Measurements from ENCODE around the gene KCNK3. TPM values are rescaled to one million over a fixed set of nuclear protein-coding genes. Genes with fewer than 3 reads are reported as not detected.

KCNK3 gene
- total RNA-seq, 4 donors from 2014 or later, result 2.1 to 13.0 (median 7.9) TPM

- H3K27me3 ChIP-seq, result peaks cover 0 to 48% (median 2%) of the 10 kb centered on the region in 4 donors
- no peaks in the 10 kb centered on the region for H3K9me3 ChIP-seq
- H3K4me1 ChIP-seq, result peaks cover 23 to 57% (median 39%) of the 10 kb centered on the region in 4 donors
- TF ChIP-seq POLR2A (IDR thresholded peaks at IDR 0.05; ENCODE audit: low read depth) (no peak), CTCF (IDR thresholded peaks at IDR 0.05) (no peak), POLR2AphosphoS5 (IDR thresholded peaks at IDR 0.05) (no peak), EP300 (IDR thresholded peaks at IDR 0.05) (no peak)
- WGBS, result 0% methylated on average over 8 of the region's 83 CpGs
- H3K27ac ChIP-seq (replicated peaks in 1 of 4), result peak overlapping the region; percentile 72 to 80 (median 74)
- peak overlapping the region; percentile 57 to 63 (median 60) for H3K4me3 ChIP-seq
- no peak for DNase-seq (ENCODE audit: extremely low spot score)
- intact Hi-C loops (cut with DNase I), result no loop called here
- no peaks in the 10 kb centered on the region for H3K36me3 ChIP-seq
These were observed 651 bp downstream of the KCNK3 start for GRCh38 chr2:26692897-26693849.

- Histone ChIP-seq H3K9me3 (no peaks in the 10 kb centered on the region), H3K36me3 (no peaks in the 10 kb centered on the region), H3K27ac (replicated peaks in 1 of 4) (peak overlapping the region in 1 of 4 donors; percentile 75), H3K4me1 (peaks cover 23 to 53% (median 36%) of the 10 kb centered on the region in 4 donors), H3K27me3 (peaks cover 0 to 48% (median 2%) of the 10 kb centered on the region in 4 donors), H3K4me3 (peak overlapping the region in 2 of 4 donors; percentile 59 to 61)
- TF ChIP-seq POLR2A (IDR thresholded peaks at IDR 0.05; ENCODE audit: low read depth) (no peak), EP300 (IDR thresholded peaks at IDR 0.05) (no peak), CTCF (IDR thresholded peaks at IDR 0.05) (no peak), POLR2AphosphoS5 (IDR thresholded peaks at IDR 0.05) (no peak)
- intact Hi-C loops (cut with DNase I), result no loop called here
- 54% methylated on average over 7 of the region's 7 CpGs for WGBS
- DNase-seq (ENCODE audit: extremely low spot score), result no peak
These were observed 1.5 kb downstream of the KCNK3 start for GRCh38 chr2:26694001-26694400.

GRCh38 chr2:26696351-26696816 is 3.9 kb downstream of the KCNK3 start:
- no peaks in the 10 kb centered on the region for H3K36me3 ChIP-seq
- 48% methylated on average over 3 of the region's 3 CpGs for WGBS
- TF ChIP-seq POLR2A (IDR thresholded peaks at IDR 0.05; ENCODE audit: low read depth), result no peak
- TF ChIP-seq EP300 (IDR thresholded peaks at IDR 0.05), result no peak
- no peak for TF ChIP-seq CTCF (IDR thresholded peaks at IDR 0.05)
- no peak for TF ChIP-seq POLR2AphosphoS5 (IDR thresholded peaks at IDR 0.05)
- no peak overlapping the region for H3K4me3 ChIP-seq
- intact Hi-C loops (cut with DNase I), result no loop called here
- H3K9me3 ChIP-seq, result no peaks in the 10 kb centered on the region
- H3K27me3 ChIP-seq, result peaks cover 0 to 48% (median 2%) of the 10 kb centered on the region in 4 donors
- no peak overlapping the region for H3K27ac ChIP-seq (replicated peaks in 1 of 4)
- H3K4me1 ChIP-seq, result peaks cover 19 to 42% (median 33%) of the 10 kb centered on the region in 4 donors
- no peak for DNase-seq (ENCODE audit: extremely low spot score)

- intact Hi-C loops (cut with DNase I), result no loop called here
- no peak for TF ChIP-seq EP300 (IDR thresholded peaks at IDR 0.05)
- no peak for TF ChIP-seq POLR2A (IDR thresholded peaks at IDR 0.05; ENCODE audit: low read depth)
- TF ChIP-seq CTCF (IDR thresholded peaks at IDR 0.05), result no peak
- no peak for TF ChIP-seq POLR2AphosphoS5 (IDR thresholded peaks at IDR 0.05)
- Histone ChIP-seq H3K9me3 (no peaks in the 10 kb centered on the region), H3K27ac (replicated peaks in 1 of 4) (no peak overlapping the region), H3K4me1 (peaks cover 10 to 31% (median 23%) of the 10 kb centered on the region in 4 donors), H3K36me3 (no peaks in the 10 kb centered on the region), H3K4me3 (no peak overlapping the region), H3K27me3 (peaks cover 0 to 43% (median 2%) of the 10 kb centered on the region in 4 donors)
- WGBS, result 86% methylated on average over 10 of the region's 10 CpGs
- no peak for DNase-seq (ENCODE audit: extremely low spot score)
These were observed 4.9 kb downstream of the KCNK3 start for GRCh38 chr2:26697425-26697824.
